ENCODE data around the gene CEP112. TPM values are rescaled to one million over a fixed set of nuclear protein-coding genes. Genes with fewer than 3 reads are reported as not detected.

The CEP112 gene
- total and polyA plus RNA-seq, 9 of the 15 experiments (the other 6 are each of a cell fraction or from before 2014, with no cell fraction given) = 0.84 TPM; not detected in 8

GRCh38 chr17:65755799-65756198 is 436.1 kb downstream of the CEP112 start:
- BruUV-seq (replicated peaks) = no TSS peak
- in situ Hi-C loops (cut with MboI) = no loop called here

More at GRCh38 chr17:65755799-65756198, 436.1 kb downstream of the CEP112 start:
- H3K9ac ChIP-seq (ENCODE audit: insufficient read depth in 1 of 2, low read depth in 2 of 2, low read length in 2 of 2) = no peak overlapping the region
- ChIA-PET CTCF (ENCODE audit: low intra/inter-chr PET ratio) (no interaction called here), POLR2A (no interaction called here)
- FAIRE-seq = no peak
- no peaks in the 10 kb centered on the region for H3K9me3 ChIP-seq (replicated peaks; ENCODE audit: control insufficient read depth, insufficient read depth, low read depth, low read length)
- no peaks in the 10 kb centered on the region for H3K4me1 ChIP-seq (replicated peaks in 1 of 2; ENCODE audit: control insufficient read depth in 2 of 2, insufficient read depth in 2 of 2, low read length in 2 of 2)
- H3K4me3 ChIP-seq = no peak overlapping the region
- DNase-seq (ENCODE audit: extremely low read depth in 1 of 4, low spot score in 3 of 4) = no peak
- H2AFZ ChIP-seq (ENCODE audit: low read depth, low read length) = no peak overlapping the region
- no peak overlapping the region for H3K4me2 ChIP-seq (ENCODE audit: insufficient read depth, low read length)
- H3K27ac ChIP-seq (ENCODE audit: extremely low read depth, low read depth, low read length) = no peak overlapping the region
- intact Hi-C loops (cut with micrococcal nuclease) = no loop called here
- H3K27me3 ChIP-seq (ENCODE audit: control insufficient read depth in 2 of 2, insufficient read depth in 2 of 2, low read length in 2 of 2) = no peaks in the 10 kb centered on the region; a peak in 1 of 5 replicates
- no peaks in the 10 kb centered on the region for H3K36me3 ChIP-seq (ENCODE audit: control insufficient read depth, insufficient read depth, low read length)
- H3K9me1 ChIP-seq (ENCODE audit: control insufficient read depth, insufficient read depth, low read length) = no peaks in the 10 kb centered on the region
- no peaks in the 10 kb centered on the region for H3K79me2 ChIP-seq (ENCODE audit: control insufficient read depth, insufficient read depth, low read length)
- no peak for ATAC-seq
- H4K20me1 ChIP-seq (replicated peaks; ENCODE audit: control insufficient read depth, insufficient read depth, low read length) = no peaks in the 10 kb centered on the region
- TF ChIP-seq CREBBP (IDR thresholded peaks at IDR 0.05; ENCODE audit: low read depth, low read length) = no peak
- no peak for TF ChIP-seq MAFF (IDR thresholded peaks at IDR 0.05; ENCODE audit: low read length)
- no peak for TF ChIP-seq CHD2 (IDR thresholded peaks at IDR 0.05; ENCODE audit: low read depth, low read length)
- TF ChIP-seq ZFX (CRISPR knock-in tag; IDR thresholded peaks at IDR 0.05) = no peak
- no peak for TF ChIP-seq RREB1 (CRISPR knock-in tag; IDR thresholded peaks at IDR 0.05)
- no peak for TF ChIP-seq ZNF253 (CRISPR knock-in tag; conservative IDR thresholded peaks at IDR 0.05)
- no peak for TF ChIP-seq NCOA4 (IDR thresholded peaks at IDR 0.05; ENCODE audit: partially characterized antibody)
- no peak for TF ChIP-seq HMG20B (CRISPR knock-in tag; IDR thresholded peaks at IDR 0.05)
- TF ChIP-seq SRSF7 (optimal IDR thresholded peaks at IDR 0.05; ENCODE audit: low read depth, low read length) = no peak
- no peak for TF ChIP-seq SRSF9 (IDR thresholded peaks at IDR 0.05; ENCODE audit: borderline replicate concordance, low read depth, low read length)
- no peak for TF ChIP-seq HCFC1 (IDR thresholded peaks at IDR 0.05; ENCODE audit: low read depth, low read length)
- no peak for TF ChIP-seq ZNF121 (CRISPR knock-in tag; conservative IDR thresholded peaks at IDR 0.05)
- TF ChIP-seq ZNF785 (CRISPR knock-in tag; IDR thresholded peaks at IDR 0.05) = no peak
- TF ChIP-seq ZNF175 (CRISPR knock-in tag; IDR thresholded peaks at IDR 0.05; ENCODE audit: low read depth) = no peak
- no peak for TF ChIP-seq RBM17 (IDR thresholded peaks at IDR 0.05; ENCODE audit: borderline replicate concordance, low read depth, low read length)
- TF ChIP-seq THAP7 (CRISPR knock-in tag; IDR thresholded peaks at IDR 0.05) = no peak
